Mesenchymal stem cell (in vitro differentiated cells and primary cell): Measurements from ENCODE around the gene LARGE1.

Source experiments
- DNase-seq: peaks from one replicate; pipeline ENCODE4 v3.0.0-alpha.2; 2013
- H2AFZ ChIP-seq: one replicate; pipeline ENCODE4 v1.6.1; 2013; ENCODE audit warnings: low read depth, mild to moderate bottlenecking, control low read depth, inconsistent platforms, low read length, moderate library complexity
- H2AK5ac ChIP-seq: 2 replicates; pipeline ENCODE4 v1.6.1; 2013; ENCODE audit warnings: low read length, moderate library complexity, mild to moderate bottlenecking, inconsistent platforms; ENCODE audit not compliant: severe bottlenecking
- H2BK120ac ChIP-seq: one replicate; pipeline ENCODE4 v1.6.1; 2013; ENCODE audit warnings: low read depth, mild to moderate bottlenecking, inconsistent platforms, low read length, moderate library complexity
- H2BK12ac ChIP-seq, 2 experiments: one replicate each; pipeline ENCODE4 v1.6.1; 2013; ENCODE audit warnings: inconsistent platforms in 2 of 2, low read length in 2 of 2, mild to moderate bottlenecking in 2 of 2, moderate library complexity in 2 of 2, control low read depth in 1 of 2
- H2BK15ac ChIP-seq: one replicate; pipeline ENCODE4 v1.6.1; 2013; ENCODE audit warnings: mild to moderate bottlenecking, low read depth, inconsistent platforms; ENCODE audit not compliant: poor library complexity, severe bottlenecking
- H2BK5ac ChIP-seq: 2 replicates; pipeline ENCODE4 v1.6.1; 2013; ENCODE audit warnings: low read depth, mild to moderate bottlenecking, low read length, control low read depth, inconsistent platforms; ENCODE audit not compliant: poor library complexity, severe bottlenecking
- H3K14ac ChIP-seq, 2 experiments: one replicate each; pipeline ENCODE4 v1.6.1; 2013; ENCODE audit warnings: inconsistent platforms in 2 of 2, low read length in 2 of 2, control low read depth in 1 of 2, mild to moderate bottlenecking in 1 of 2, moderate library complexity in 1 of 2
- H3K18ac ChIP-seq, 2 experiments: one replicate each; pipeline ENCODE4 v1.6.1; 2013; ENCODE audit warnings: inconsistent platforms in 2 of 2, low read length in 2 of 2, control low read depth in 1 of 2, low read depth in 1 of 2, mild to moderate bottlenecking in 1 of 2
- H3K23ac ChIP-seq, 2 experiments: one replicate each; pipeline ENCODE4 v1.6.1; 2013; ENCODE audit warnings: inconsistent platforms in 2 of 2, low read length in 2 of 2, mild to moderate bottlenecking in 2 of 2, moderate library complexity in 2 of 2, control low read depth in 1 of 2
- H3K27ac ChIP-seq: 2 replicates; pipeline ENCODE4 v1.5.1; 2013; ENCODE audit warnings: mild to moderate bottlenecking, moderate library complexity, low read length, control low read depth, inconsistent platforms; ENCODE audit not compliant: poor library complexity, severe bottlenecking
- H3K27me3 ChIP-seq, 2 experiments: 2 replicates each; pipeline versions ENCODE4 v1.6.1 to v1.7.0; 2013; ENCODE audit warnings: low read length in 2 of 2, mild to moderate bottlenecking in 2 of 2, moderate library complexity in 2 of 2, control low read depth in 1 of 2, inconsistent platforms in 1 of 2; ENCODE audit not compliant: control insufficient read depth in 1 of 2, insufficient read depth in 1 of 2
- H3K36me3 ChIP-seq, 2 experiments: 2 replicates each; pipeline versions ENCODE4 v1.6.1 to v1.7.0; 2013; ENCODE audit warnings: low read length in 2 of 2, control low read depth in 1 of 2, inconsistent platforms in 1 of 2, low read depth in 1 of 2, mild to moderate bottlenecking in 1 of 2; ENCODE audit not compliant: insufficient read depth in 2 of 2, control insufficient read depth in 1 of 2
- H3K4ac ChIP-seq, 2 experiments: one replicate each; pipeline ENCODE4 v1.6.1; 2013; ENCODE audit warnings: inconsistent platforms in 2 of 2, low read length in 2 of 2, mild to moderate bottlenecking in 2 of 2, moderate library complexity in 2 of 2, control low read depth in 1 of 2, low read depth in 1 of 2
- H3K4me1 ChIP-seq: 2 replicates; pipeline ENCODE4 v1.6.1; 2013; ENCODE audit warnings: low read depth, low read length, control low read depth; ENCODE audit not compliant: control insufficient read depth, insufficient read depth
- H3K4me2 ChIP-seq: 2 replicates; pipeline ENCODE4 v1.6.1; 2013; ENCODE audit warnings: low read length, mild to moderate bottlenecking, inconsistent platforms; ENCODE audit not compliant: poor library complexity, severe bottlenecking
- H3K4me3 ChIP-seq, 2 experiments: 2 replicates each; pipeline versions ENCODE4 v1.5.1 to v1.7.0; 2013; ENCODE audit warnings: low read length in 2 of 2, mild to moderate bottlenecking in 2 of 2, control low read depth in 1 of 2, low read depth in 1 of 2; ENCODE audit not compliant: insufficient read depth in 1 of 2
- H3K79me1 ChIP-seq: replicated peaks from 2 replicates; pipeline ENCODE4 v1.6.1; 2013; ENCODE audit warnings: mild to moderate bottlenecking, control low read depth, low read length, inconsistent platforms; ENCODE audit not compliant: poor library complexity, severe bottlenecking
- H3K9ac ChIP-seq: 2 replicates; pipeline ENCODE4 v1.7.0; 2013; ENCODE audit warnings: mild to moderate bottlenecking, low read length, moderate library complexity
- H3K9me3 ChIP-seq: 2 replicates; pipeline ENCODE4 v1.7.0; 2013; ENCODE audit warnings: mild to moderate bottlenecking, low read length; ENCODE audit not compliant: control insufficient read depth
- H4K8ac ChIP-seq: one replicate; pipeline ENCODE4 v1.6.1; 2013; ENCODE audit warnings: inconsistent platforms, mild to moderate bottlenecking, low read length, moderate library complexity
- H4K91ac ChIP-seq: one replicate; pipeline ENCODE4 v1.6.1; 2013; ENCODE audit warnings: mild to moderate bottlenecking, low read length, inconsistent platforms
- WGBS: methylation state at CpG from one replicate; pipeline ENCODE4 v1.1.7; 2013; ENCODE audit warnings: mixed read lengths; 5-methylcytosine and 5-hydroxymethylcytosine counted together

LARGE1 gene

GRCh38 chr22:33723915-33724314 is 196.4 kb downstream of the LARGE1 start:
- Histone ChIP-seq H3K79me1 (no peaks in the 10 kb centered on the region), H3K27me3 (no peaks in the 10 kb centered on the region), H3K9me3 (no peaks in the 10 kb centered on the region), H3K9ac (no peak overlapping the region), H2BK5ac (no peak overlapping the region), H3K14ac (no peak overlapping the region), H3K18ac (no peak overlapping the region), H2AFZ (no peak overlapping the region), H2BK120ac (no peak overlapping the region), H2BK15ac (no peak overlapping the region), H3K36me3 (no peaks in the 10 kb centered on the region), H2BK12ac (peak overlapping the region in 1 of 2 experiments; percentile 29), H3K23ac (no peak overlapping the region), H4K8ac (no peak overlapping the region), H3K4me2 (no peak overlapping the region), H2AK5ac (no peak overlapping the region), H3K4me3 (no peak overlapping the region), H4K91ac (no peak overlapping the region), H3K4ac (no peak overlapping the region), H3K27ac (no peak overlapping the region), H3K4me1 (no peaks in the 10 kb centered on the region)
- DNase-seq: no peak
- 86% methylated on average over 9 of the region's 11 CpGs for WGBS

DNA sequence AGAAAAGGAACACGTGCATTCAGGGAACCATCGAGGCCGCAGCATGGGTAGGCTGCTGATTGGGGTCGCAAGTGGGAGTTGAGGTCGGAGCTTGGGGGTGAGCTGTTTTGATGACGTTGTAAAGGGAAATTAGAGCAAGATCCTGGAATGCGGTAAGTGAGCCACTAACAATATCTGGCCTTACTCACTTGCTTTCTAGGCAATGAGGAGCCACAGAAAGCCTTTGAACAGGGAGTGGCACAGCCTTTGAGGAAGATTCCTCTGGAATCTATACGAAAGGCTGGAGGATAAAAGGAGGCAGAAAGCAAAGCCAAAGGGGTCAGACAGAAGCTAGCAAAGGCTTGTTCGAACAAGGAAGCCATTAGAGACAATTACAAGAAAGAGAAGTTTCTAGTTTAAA is 197.5 kb downstream of the LARGE1 start:
- Histone ChIP-seq H3K27ac (no peak overlapping the region), H4K91ac (no peak overlapping the region), H2BK5ac (no peak overlapping the region), H3K18ac (no peak overlapping the region), H3K4me1 (no peaks in the 10 kb centered on the region), H3K36me3 (no peaks in the 10 kb centered on the region), H2AK5ac (no peak overlapping the region), H2BK15ac (no peak overlapping the region), H3K9ac (no peak overlapping the region), H3K9me3 (no peaks in the 10 kb centered on the region), H3K4me2 (no peak overlapping the region), H3K14ac (no peak overlapping the region), H2BK120ac (no peak overlapping the region), H4K8ac (no peak overlapping the region), H3K27me3 (no peaks in the 10 kb centered on the region), H3K4ac (no peak overlapping the region), H3K79me1 (no peaks in the 10 kb centered on the region), H3K4me3 (no peak overlapping the region), H3K23ac (no peak overlapping the region), H2BK12ac (no peak overlapping the region), H2AFZ (no peak overlapping the region)
- no peak for DNase-seq
- 84% methylated on average over 9 of the region's 9 CpGs for WGBS

DNA sequence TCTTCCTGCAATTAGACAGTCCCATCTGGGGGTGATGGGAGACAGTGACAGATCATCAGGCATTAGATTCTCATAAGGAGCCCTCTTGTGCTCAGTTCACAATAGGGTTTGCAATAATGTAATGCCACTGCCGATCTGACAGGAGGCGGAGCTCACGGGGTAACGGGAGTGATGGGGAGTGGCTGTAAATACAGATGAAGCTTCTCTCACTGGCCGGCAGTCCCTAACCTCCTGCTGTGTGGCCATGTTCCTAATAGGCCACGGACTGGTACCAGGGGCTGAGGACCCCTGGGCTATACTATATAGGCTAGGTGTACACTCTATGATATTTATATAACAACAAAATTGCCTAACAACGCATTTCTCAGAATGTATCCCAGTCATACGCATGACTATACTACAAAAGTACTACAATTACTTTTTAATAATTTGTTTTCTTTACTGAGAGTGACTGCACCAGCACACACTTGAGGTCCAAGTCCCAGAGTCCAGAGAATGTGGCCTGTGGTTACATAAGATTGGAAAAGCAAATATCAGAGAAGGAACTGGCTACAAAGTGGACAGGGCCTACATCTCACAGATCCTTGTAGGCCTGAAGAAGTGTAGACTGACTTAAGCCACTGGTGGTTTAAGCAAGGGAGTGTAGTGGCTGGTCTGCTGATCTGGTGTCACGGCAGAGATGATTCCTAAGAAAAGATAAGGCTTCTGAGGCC is 200.0 kb downstream of the LARGE1 start:
- no peak overlapping the region for H2AK5ac ChIP-seq
- no peak overlapping the region for H3K23ac ChIP-seq
- no peak overlapping the region for H3K4ac ChIP-seq
- H3K14ac ChIP-seq: no peak overlapping the region
- no peak overlapping the region for H3K27ac ChIP-seq
- H3K79me1 ChIP-seq: no peaks in the 10 kb centered on the region
- H3K27me3 ChIP-seq: no peaks in the 10 kb centered on the region
- no peak overlapping the region for H3K9ac ChIP-seq
- no peaks in the 10 kb centered on the region for H3K36me3 ChIP-seq
- WGBS: 91% methylated on average over 6 of the region's 9 CpGs
- no peaks in the 10 kb centered on the region for H3K4me1 ChIP-seq
- no peak for DNase-seq
- no peak overlapping the region for H2BK12ac ChIP-seq
- no peak overlapping the region for H4K8ac ChIP-seq
- H2BK15ac ChIP-seq: no peak overlapping the region
- no peak overlapping the region for H2BK5ac ChIP-seq
- H2AFZ ChIP-seq: no peak overlapping the region
- H4K91ac ChIP-seq: no peak overlapping the region
- H2BK120ac ChIP-seq: no peak overlapping the region
- no peak overlapping the region for H3K4me2 ChIP-seq
- H3K18ac ChIP-seq: no peak overlapping the region
- no peaks in the 10 kb centered on the region for H3K9me3 ChIP-seq
- no peak overlapping the region for H3K4me3 ChIP-seq

DNA sequence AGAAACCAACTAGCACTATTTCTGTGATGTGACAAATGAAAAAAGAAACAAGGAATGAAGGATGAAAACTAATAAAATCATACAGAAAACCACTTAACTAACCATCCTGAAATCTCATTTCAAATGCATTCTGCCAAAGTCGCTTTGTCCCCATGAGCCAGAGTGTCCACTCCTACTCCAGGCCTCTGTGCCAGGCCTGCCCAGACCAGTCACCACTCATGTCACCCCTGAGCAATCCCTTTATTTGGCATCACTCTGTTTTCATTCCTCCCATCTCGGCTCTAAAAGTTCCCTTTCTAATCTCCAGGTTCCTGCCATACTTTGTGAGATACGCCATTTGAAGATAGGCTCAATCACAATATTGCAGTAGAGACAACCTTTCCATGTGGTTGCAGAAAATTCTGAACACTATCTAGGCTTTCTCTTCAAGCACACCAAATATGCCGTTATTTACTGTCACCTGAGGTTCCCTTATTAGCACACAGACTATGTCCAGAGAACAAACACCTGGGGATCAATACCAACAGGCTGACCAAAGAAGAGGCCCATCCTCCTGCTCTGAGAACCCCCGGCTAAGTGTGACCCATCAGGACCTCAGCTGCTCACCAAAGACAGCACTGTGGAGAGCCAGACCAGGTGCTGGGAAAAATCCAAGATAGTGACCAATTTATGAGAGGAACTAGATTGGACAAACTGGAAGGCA is 202.4 kb downstream of the LARGE1 start:
- Histone ChIP-seq H2AFZ (no peak overlapping the region), H3K27me3 (no peaks in the 10 kb centered on the region), H3K27ac (no peak overlapping the region), H2BK12ac (no peak overlapping the region), H3K9me3 (peaks cover 16% of the 10 kb centered on the region), H3K14ac (no peak overlapping the region), H2AK5ac (no peak overlapping the region), H3K36me3 (peaks cover 0 to 8% of the 10 kb centered on the region in 2 experiments), H2BK5ac (no peak overlapping the region), H3K4me3 (no peak overlapping the region), H3K79me1 (no peaks in the 10 kb centered on the region), H4K8ac (no peak overlapping the region), H3K9ac (no peak overlapping the region), H3K23ac (no peak overlapping the region), H3K4me1 (no peaks in the 10 kb centered on the region), H4K91ac (no peak overlapping the region), H3K4me2 (no peak overlapping the region), H3K18ac (no peak overlapping the region), H3K4ac (no peak overlapping the region), H2BK15ac (no peak overlapping the region), H2BK120ac (no peak overlapping the region)
- no peak for DNase-seq
- WGBS: 93% methylated on average over 5 of the region's 5 CpGs
